MCF 10A (cell line): ENCODE results near the gene CCDC106. TPM values are rescaled to one million over a fixed set of nuclear protein-coding genes. Genes with fewer than 3 reads are reported as not detected.

Experiments
- BruUV-seq: library from RNA; stranded (reverse); fragments of 400-500 nt; replicated peaks from 2 replicates; lab custom pipeline; 2021; lab: Mats Ljungman, UMichigan
- CTCF ChIA-PET: fragments of 300-600 bp; sonication (Branson Sonifier 250); formaldehyde crosslinking; extraction: SDS; loops from one replicate; lab custom pipeline; 2021; ENCODE audit warnings: antibody characterized with exemption, inconsistent platforms; lab: Yijun Ruan, JAX
- POLR2A ChIA-PET: fragments of 300-600, 350-650 bp; sonication (Branson Sonifier 250); formaldehyde crosslinking; extraction: SDS; loops from one replicate; lab custom pipeline; 2020; ENCODE audit warnings: antibody characterized with exemption, inconsistent platforms; lab: Yijun Ruan, JAX
- DNase-seq: peaks from one replicate; pipeline ENCODE4 v3.0.0-alpha.2; 2018; ENCODE audit not compliant: unreplicated experiment
- H3K27ac Mint-ChIP-seq: one replicate; pipeline ENCODE4 v1.8.0; 2022; ENCODE audit warnings: mild to moderate bottlenecking, low read depth, mixed read lengths; ENCODE audit not compliant: unreplicated experiment
- H3K27me3 Mint-ChIP-seq: one replicate; pipeline ENCODE4 v1.8.0; 2022; ENCODE audit warnings: mixed read lengths; ENCODE audit not compliant: insufficient read depth, unreplicated experiment
- H3K36me3 Mint-ChIP-seq: one replicate; pipeline ENCODE4 v1.8.0; 2022; ENCODE audit warnings: mild to moderate bottlenecking, moderate library complexity, mixed read lengths; ENCODE audit not compliant: insufficient read depth, unreplicated experiment
- H3K4me1 Mint-ChIP-seq: one replicate; pipeline ENCODE4 v1.8.0; 2022; ENCODE audit warnings: mixed read lengths; ENCODE audit not compliant: insufficient read depth, unreplicated experiment
- H3K4me3 Mint-ChIP-seq: one replicate; pipeline ENCODE4 v1.8.0; 2022; ENCODE audit warnings: mild to moderate bottlenecking, moderate library complexity, mixed read lengths; ENCODE audit not compliant: unreplicated experiment
- H3K9me3 Mint-ChIP-seq: one replicate; pipeline ENCODE4 v1.8.0; 2022; ENCODE audit warnings: mixed read lengths; ENCODE audit not compliant: unreplicated experiment
- CTCF ChIP-seq: fragments of 200-600 bp; IDR thresholded peaks from one replicate; pipeline ENCODE4 v1.8.0; 2022; ENCODE audit warnings: antibody characterized with exemption, mild to moderate bottlenecking; ENCODE audit not compliant: unreplicated experiment
- intact Hi-C: fragments of 100-400 bp; cut with micrococcal nuclease; formaldehyde crosslinking; loops from 2 replicates; pipeline ENCODE4 v1.14.1; 2022
- total RNA-seq: library from RNA; stranded (reverse); gene quantifications from 2 replicates; pipeline ENCODE4 v1.2.3, GENCODE V29; 2022

The CCDC106 gene
- total RNA-seq, 1 experiment from 2014 or later = 2.5 TPM

DNA sequence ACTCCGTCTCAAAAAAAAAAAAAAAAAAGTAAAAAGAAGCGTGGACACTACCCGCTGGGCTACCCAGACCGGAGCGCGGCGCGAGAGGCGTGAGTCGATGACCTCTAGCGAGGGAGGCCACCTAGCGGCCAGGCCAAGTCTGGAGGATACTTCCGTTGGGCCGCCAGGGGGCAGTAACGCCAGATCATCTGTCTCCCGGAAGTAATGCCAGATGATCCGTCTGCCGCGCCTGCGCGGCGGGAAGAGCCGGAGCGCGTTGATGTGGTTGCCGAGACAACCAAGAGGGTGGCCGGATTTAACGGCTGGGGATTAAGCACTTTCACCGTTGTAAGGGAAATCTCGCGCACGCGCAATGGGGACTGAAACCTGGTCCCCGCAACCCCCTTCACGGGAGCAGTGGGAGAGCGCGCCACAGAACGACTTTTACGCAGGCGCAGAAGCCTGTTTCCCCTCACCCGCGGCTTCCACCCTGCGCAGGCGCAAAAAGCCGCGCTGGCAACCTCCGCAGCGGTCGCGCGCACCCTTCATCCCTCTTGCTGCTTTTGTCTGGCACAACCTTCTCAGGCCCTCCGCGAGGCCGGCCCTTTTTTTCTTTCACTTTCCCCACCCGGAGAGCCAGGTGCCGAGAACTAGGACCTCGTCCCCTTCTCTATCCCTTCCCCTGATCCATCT is 5.8 kb downstream of the CCDC106 start:
- Mint-ChIP-seq H3K27me3 (no peaks in the 10 kb centered on the region), H3K4me1 (peaks cover 22% of the 10 kb centered on the region), H3K27ac (peak overlapping the region; percentile 98), H3K9me3 (no peaks in the 10 kb centered on the region), H3K4me3 (peak overlapping the region; percentile 84), H3K36me3 (peaks cover 16% of the 10 kb centered on the region)
- DNase-seq = peak; percentile 98
- intact Hi-C loops = loop anchor here (1.0 kb wide), 1 partner anchor 10 kb away; the partner anchor contains the start of gene ZNF581
- peak; percentile 99 for TF ChIP-seq CTCF
- ChIA-PET CTCF (interaction anchor here (0.6 to 3.3 kb wide), 25 partner anchors 9 to 1797 kb away, joined by 3 to 28 read pairs (median 4); partner anchors contain the start of genes CDC42EP5, FIZ1, ZNF581 and ZNF784), POLR2A (interaction anchor here (0.6 to 1.6 kb wide), 25 partner anchors 8 to 1465 kb away, joined by 3 to 22 read pairs (median 6); partner anchors contain the start of genes FIZ1, LENG9, MBOAT7 and PPP6R1)
- TSS peak; percentile 66 for BruUV-seq

- Mint-ChIP-seq H3K27ac (peak overlapping the region; percentile 98), H3K27me3 (no peaks in the 10 kb centered on the region), H3K4me1 (peaks cover 25% of the 10 kb centered on the region), H3K36me3 (peaks cover 16% of the 10 kb centered on the region), H3K9me3 (no peaks in the 10 kb centered on the region), H3K4me3 (peak overlapping the region; percentile 84)
- ChIA-PET CTCF (interaction anchor here (0.6 to 3.3 kb wide), 15 partner anchors 10 to 1798 kb away, joined by 3 to 28 read pairs (median 4); partner anchors contain the start of genes FIZ1, ZNF581, ZNF784 and ZNF865), POLR2A (interaction anchor here (0.6 to 1.6 kb wide), 27 partner anchors 9 to 1465 kb away, joined by 3 to 22 read pairs (median 5); partner anchors contain the start of genes FIZ1, LENG9, MBOAT7 and PPP6R1)
- no peak for TF ChIP-seq CTCF
- intact Hi-C loops = no loop called here
- peak; percentile 100 for DNase-seq
- BruUV-seq = no TSS peak
Measured at GRCh38 chr19:55654323-55654867, 6.4 kb downstream of the CCDC106 start.

DNA sequence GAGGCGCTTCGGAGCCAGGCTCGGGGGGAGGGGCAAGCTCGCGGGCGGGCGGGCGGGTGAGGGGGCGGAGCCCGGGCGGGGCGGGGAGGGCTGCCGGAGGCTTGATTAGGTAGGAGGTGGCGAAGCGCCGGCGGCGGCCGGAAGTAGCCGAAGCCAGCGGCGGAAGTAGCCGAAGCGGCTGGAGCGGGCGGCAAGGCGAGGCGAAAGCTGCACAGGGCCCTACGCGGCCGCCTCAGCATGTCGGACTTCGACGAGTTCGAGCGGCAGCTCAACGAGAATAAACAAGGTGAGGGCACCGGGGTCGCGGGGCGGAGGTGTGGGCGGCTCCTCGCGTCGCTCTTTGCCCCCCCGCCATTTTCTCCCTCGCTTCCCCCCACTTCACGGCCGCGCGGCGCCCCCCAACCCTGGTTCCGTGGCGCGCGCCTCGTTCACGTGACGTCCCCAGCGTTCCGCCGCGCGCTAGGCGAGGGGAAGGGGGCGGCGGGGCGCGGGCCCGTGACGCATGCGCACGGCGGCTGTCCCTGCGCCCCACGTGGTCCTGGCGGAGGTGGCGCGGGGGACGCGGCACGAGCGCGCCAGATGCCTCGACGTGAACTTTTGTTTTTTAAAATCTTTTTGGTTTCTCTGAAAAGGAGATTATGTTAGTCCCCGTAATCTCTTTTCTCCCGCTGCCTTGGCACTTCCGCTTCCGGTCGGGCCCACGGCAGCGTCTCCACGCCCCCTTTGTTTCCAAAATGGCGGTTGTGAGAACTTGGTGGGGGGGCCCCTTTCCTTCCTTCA is 7.0 kb downstream of the CCDC106 start, which contains the start of gene U2AF2:
Gene U2AF2 (plus strand): TSS at position 168 of the 780 bp plus-strand sequence. CDS start 70 bp downstream, at position 238.
- DNase-seq = peak; percentile 92
- no peaks in the 10 kb centered on the region for H3K9me3 Mint-ChIP-seq
- peak within 1 kb of the TSS; percentile 84 for H3K4me3 Mint-ChIP-seq
- peaks cover 16% of the 10 kb centered on the region for H3K36me3 Mint-ChIP-seq
- TF ChIP-seq CTCF = no peak
- peaks cover 29% of the 10 kb centered on the region for H3K4me1 Mint-ChIP-seq
- ChIA-PET CTCF (interaction anchor here (0.7 to 3.3 kb wide), 12 partner anchors 11 to 436 kb away, joined by 3 to 28 read pairs (median 4); partner anchors contain the start of genes FIZ1, ZNF581, ZNF784 and ZNF865), POLR2A (interaction anchor here (0.6 to 1.6 kb wide), 26 partner anchors 9 to 1466 kb away, joined by 3 to 22 read pairs (median 5); partner anchors contain the start of genes FIZ1, KMT5C, LENG9 and MBOAT7)
- BruUV-seq = no TSS peak
- no peaks in the 10 kb centered on the region for H3K27me3 Mint-ChIP-seq
- peak within 1 kb of the TSS; percentile 98 for H3K27ac Mint-ChIP-seq
- intact Hi-C loops = no loop called here
